ENCODE results near the gene P2RX6. TPM values are rescaled to one million over a fixed set of nuclear protein-coding genes. Genes with fewer than 3 reads are reported as not detected.

Gene P2RX6
- total RNA-seq, 1 experiment from 2014 or later, result 0.46 TPM

GRCh38 chr22:20977019-20977418, 37.9 kb upstream of the P2RX6 start:
- TF ChIP-seq TCF7L2 (IDR thresholded peaks at IDR 0.05; ENCODE audit: low read depth, low read length) (no peak), POLR2AphosphoS5 (IDR thresholded peaks at IDR 0.05; ENCODE audit: low read depth, low read length) (no peak), SIN3A (IDR thresholded peaks at IDR 0.05; ENCODE audit: borderline replicate concordance, insufficient read depth, low read depth, low read length) (no peak)
- TF ChIP-seq, protein P1, sequence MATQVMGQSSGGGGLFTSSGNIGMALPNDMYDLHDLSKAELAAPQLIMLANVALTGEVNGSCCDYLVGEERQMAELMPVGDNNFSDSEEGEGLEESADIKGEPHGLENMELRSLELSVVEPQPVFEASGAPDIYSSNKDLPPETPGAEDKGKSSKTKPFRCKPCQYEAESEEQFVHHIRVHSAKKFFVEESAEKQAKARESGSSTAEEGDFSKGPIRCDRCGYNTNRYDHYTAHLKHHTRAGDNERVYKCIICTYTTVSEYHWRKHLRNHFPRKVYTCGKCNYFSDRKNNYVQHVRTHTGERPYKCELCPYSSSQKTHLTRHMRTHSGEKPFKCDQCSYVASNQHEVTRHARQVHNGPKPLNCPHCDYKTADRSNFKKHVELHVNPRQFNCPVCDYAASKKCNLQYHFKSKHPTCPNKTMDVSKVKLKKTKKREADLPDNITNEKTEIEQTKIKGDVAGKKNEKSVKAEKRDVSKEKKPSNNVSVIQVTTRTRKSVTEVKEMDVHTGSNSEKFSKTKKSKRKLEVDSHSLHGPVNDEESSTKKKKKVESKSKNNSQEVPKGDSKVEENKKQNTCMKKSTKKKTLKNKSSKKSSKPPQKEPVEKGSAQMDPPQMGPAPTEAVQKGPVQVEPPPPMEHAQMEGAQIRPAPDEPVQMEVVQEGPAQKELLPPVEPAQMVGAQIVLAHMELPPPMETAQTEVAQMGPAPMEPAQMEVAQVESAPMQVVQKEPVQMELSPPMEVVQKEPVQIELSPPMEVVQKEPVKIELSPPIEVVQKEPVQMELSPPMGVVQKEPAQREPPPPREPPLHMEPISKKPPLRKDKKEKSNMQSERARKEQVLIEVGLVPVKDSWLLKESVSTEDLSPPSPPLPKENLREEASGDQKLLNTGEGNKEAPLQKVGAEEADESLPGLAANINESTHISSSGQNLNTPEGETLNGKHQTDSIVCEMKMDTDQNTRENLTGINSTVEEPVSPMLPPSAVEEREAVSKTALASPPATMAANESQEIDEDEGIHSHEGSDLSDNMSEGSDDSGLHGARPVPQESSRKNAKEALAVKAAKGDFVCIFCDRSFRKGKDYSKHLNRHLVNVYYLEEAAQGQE (IDR thresholded peaks at IDR 0.05; ENCODE audit: insufficient read depth in 1 of 2, low read depth in 2 of 2, low read length in 1 of 2), result no peak
- TF ChIP-seq, protein P2, sequence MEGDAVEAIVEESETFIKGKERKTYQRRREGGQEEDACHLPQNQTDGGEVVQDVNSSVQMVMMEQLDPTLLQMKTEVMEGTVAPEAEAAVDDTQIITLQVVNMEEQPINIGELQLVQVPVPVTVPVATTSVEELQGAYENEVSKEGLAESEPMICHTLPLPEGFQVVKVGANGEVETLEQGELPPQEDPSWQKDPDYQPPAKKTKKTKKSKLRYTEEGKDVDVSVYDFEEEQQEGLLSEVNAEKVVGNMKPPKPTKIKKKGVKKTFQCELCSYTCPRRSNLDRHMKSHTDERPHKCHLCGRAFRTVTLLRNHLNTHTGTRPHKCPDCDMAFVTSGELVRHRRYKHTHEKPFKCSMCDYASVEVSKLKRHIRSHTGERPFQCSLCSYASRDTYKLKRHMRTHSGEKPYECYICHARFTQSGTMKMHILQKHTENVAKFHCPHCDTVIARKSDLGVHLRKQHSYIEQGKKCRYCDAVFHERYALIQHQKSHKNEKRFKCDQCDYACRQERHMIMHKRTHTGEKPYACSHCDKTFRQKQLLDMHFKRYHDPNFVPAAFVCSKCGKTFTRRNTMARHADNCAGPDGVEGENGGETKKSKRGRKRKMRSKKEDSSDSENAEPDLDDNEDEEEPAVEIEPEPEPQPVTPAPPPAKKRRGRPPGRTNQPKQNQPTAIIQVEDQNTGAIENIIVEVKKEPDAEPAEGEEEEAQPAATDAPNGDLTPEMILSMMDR (IDR thresholded peaks at IDR 0.05), result no peak
- no peak for DNase-seq (ENCODE audit: low read depth, low spot score)
- H3K27ac ChIP-seq (ENCODE audit: low read length), result no peak overlapping the region
- intact Hi-C loops (cut with micrococcal nuclease; ENCODE audit: unreplicated experiment) (no loop called here), in situ Hi-C loops (cut with HindIII; ENCODE audit: low pct_unique_long_range_greater_than_20kb, low sequenced_read_pairs) (no loop called here)
- ChIA-PET CTCF (no interaction called here), POLR2A (no interaction called here)
- no peaks in the 10 kb centered on the region for H3K36me3 ChIP-seq (ENCODE audit: control insufficient read depth, insufficient read depth, low read length)
- no TSS peak for BruUV-seq (replicated peaks)
- H3K4me3 ChIP-seq (ENCODE audit: low read depth in 2 of 2, low read length in 2 of 2), result no peak overlapping the region
- H3K9me3 ChIP-seq (ENCODE audit: control insufficient read depth, insufficient read depth, low read depth, low read length), result no peaks in the 10 kb centered on the region
- 0 out of 2 replicates have a peak, but pooled peaks cover 3% of the 10 kb centered on the region for H3K4me1 ChIP-seq (ENCODE audit: control insufficient read depth, insufficient read depth, low read length)
- ATAC-seq, result no peak
- H3K27me3 ChIP-seq (ENCODE audit: control insufficient read depth, insufficient read depth, low read length), result no peaks in the 10 kb centered on the region

- intact Hi-C loops (cut with micrococcal nuclease; ENCODE audit: unreplicated experiment) (no loop called here), in situ Hi-C loops (cut with HindIII; ENCODE audit: low pct_unique_long_range_greater_than_20kb, low sequenced_read_pairs) (no loop called here)
- Histone ChIP-seq H3K27ac (ENCODE audit: low read length) (no peak overlapping the region), H3K9me3 (ENCODE audit: control insufficient read depth, insufficient read depth, low read depth, low read length) (no peaks in the 10 kb centered on the region), H3K4me3 (ENCODE audit: low read depth in 2 of 2, low read length in 2 of 2) (no peak overlapping the region), H3K27me3 (ENCODE audit: control insufficient read depth, insufficient read depth, low read length) (no peaks in the 10 kb centered on the region), H3K4me1 (ENCODE audit: control insufficient read depth, insufficient read depth, low read length) (0 out of 2 replicates have a peak, but pooled peaks cover 3% of the 10 kb centered on the region), H3K36me3 (ENCODE audit: control insufficient read depth, insufficient read depth, low read length) (no peaks in the 10 kb centered on the region; the same call in 1 of the 2 replicates)
- no TSS peak for BruUV-seq (replicated peaks)
- ATAC-seq (no peak), DNase-seq (ENCODE audit: low read depth, low spot score) (no peak)
- ChIA-PET POLR2A (no interaction called here), CTCF (interaction anchor here (0.7 kb wide), 1 partner anchor 30 kb away, joined by 5 read pairs; no protein-coding TSS in a partner anchor)
- no peak for TF ChIP-seq SIN3A (IDR thresholded peaks at IDR 0.05; ENCODE audit: borderline replicate concordance, insufficient read depth, low read depth, low read length)
- no peak for TF ChIP-seq TCF7L2 (IDR thresholded peaks at IDR 0.05; ENCODE audit: low read depth, low read length)
These were observed 37.3 kb upstream of the P2RX6 start for GRCh38 chr22:20977516-20978170.

DNA sequence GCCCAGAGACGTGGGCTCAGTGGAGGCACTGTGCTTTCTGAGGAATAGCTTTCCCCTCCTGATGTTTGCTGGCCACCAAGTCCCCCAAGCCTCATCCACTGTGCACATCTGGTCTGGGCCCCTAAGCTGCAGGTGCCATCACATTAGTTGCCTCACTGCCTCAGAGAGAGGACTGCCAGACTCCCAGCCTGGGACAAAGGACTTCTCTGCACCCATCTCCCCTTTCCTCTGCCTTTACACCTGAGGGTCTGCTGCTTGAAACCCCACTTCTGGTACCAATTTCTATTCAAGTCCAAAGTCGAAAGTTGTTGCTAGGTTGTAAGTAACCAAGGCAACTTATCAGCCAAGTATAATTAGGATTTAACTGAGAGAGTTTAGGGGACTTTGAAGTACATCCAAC, 36.5 kb upstream of the P2RX6 start:
- Histone ChIP-seq H3K4me3 (ENCODE audit: low read depth in 2 of 2, low read length in 2 of 2) (no peak overlapping the region), H3K9me3 (ENCODE audit: control insufficient read depth, insufficient read depth, low read depth, low read length) (no peaks in the 10 kb centered on the region), H3K36me3 (ENCODE audit: control insufficient read depth, insufficient read depth, low read length) (no peaks in the 10 kb centered on the region; the same call in 1 of the 2 replicates), H3K4me1 (ENCODE audit: control insufficient read depth, insufficient read depth, low read length) (0 out of 2 replicates have a peak, but pooled peaks cover 3% of the 10 kb centered on the region), H3K27ac (ENCODE audit: low read length) (no peak overlapping the region), H3K27me3 (ENCODE audit: control insufficient read depth, insufficient read depth, low read length) (no peaks in the 10 kb centered on the region)
- TF ChIP-seq POLR2AphosphoS5 (IDR thresholded peaks at IDR 0.05; ENCODE audit: low read depth, low read length) (no peak), TCF7L2 (IDR thresholded peaks at IDR 0.05; ENCODE audit: low read depth, low read length) (no peak), SIN3A (IDR thresholded peaks at IDR 0.05; ENCODE audit: borderline replicate concordance, insufficient read depth, low read depth, low read length) (no peak)
- TF ChIP-seq, protein P2 (IDR thresholded peaks at IDR 0.05), result no peak
- TF ChIP-seq, protein P1 (IDR thresholded peaks at IDR 0.05; ENCODE audit: insufficient read depth in 1 of 2, low read depth in 2 of 2, low read length in 1 of 2), result no peak
- intact Hi-C loops (cut with micrococcal nuclease; ENCODE audit: unreplicated experiment) (no loop called here), in situ Hi-C loops (cut with HindIII; ENCODE audit: low pct_unique_long_range_greater_than_20kb, low sequenced_read_pairs) (no loop called here)
- DNase-seq (ENCODE audit: low read depth, low spot score) (no peak), ATAC-seq (no peak)
- ChIA-PET POLR2A (no interaction called here), CTCF (no interaction called here)
- no TSS peak for BruUV-seq (replicated peaks)

All from Panc1 (cell line).